NCI-H2227 (cell line): ENCODE results near the gene TP53TG5.

Experiments
- DNase-seq: peaks from one replicate; lab custom pipeline; 2025; ENCODE audit not compliant: unreplicated experiment; lab: John Stamatoyannopoulos, UW

TP53TG5 gene

DNA sequence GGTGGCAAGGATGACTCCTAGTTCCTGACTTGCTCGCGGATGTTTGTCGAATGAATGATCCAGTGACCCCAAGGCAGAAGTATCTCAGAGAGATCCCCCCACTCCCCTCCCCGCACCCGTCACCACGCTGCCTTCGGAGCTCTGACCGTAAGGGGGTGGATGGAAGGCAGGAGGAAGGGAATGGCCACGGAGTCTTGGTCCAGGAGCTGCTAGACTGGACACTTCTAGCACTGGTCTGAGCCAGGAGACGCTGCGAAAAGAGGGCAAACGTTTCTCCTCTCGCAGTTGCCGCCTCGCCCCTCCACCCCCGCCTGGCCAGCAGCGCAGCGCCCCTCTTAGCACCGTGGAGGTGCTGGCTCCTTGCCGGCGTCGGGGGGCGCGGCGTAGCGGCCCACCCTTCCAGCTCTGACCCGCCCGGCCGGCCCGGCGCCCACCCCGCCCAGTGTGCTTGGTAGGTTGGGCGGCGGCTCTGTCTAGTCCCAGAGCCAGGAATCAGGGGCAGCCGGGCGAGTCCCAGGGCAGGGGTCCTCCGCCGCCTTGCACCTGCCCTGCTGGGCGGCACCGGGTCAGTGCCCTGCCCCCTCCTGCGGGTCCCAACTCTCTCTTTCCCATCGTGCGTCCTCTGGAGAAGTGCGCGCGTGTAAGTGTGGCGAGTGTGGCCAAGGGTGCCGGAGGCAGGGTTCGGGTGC lies 27.6 kb upstream of the TP53TG5 start:
- DNase-seq, result peak; percentile 46

DNA sequence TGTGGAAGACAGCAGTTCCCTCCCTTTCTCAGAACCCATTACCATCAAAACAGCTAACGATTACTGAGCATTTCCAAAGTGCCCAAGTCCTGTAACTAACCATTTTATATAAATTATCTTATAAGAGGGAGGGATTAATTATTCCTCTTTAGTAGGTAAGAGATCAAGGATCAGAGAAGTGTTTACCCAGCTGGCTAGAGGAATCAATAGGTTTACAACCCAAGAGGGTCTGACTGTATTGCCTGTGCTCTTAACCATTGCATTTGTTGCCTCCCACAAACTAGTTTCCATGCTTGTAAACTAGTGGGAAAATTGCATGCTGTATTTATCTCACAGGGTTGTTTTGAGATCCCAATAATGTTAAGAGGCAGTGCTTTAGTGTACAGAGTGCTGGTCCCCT lies 26.3 kb upstream of the TP53TG5 start:
- peak; percentile 25 for DNase-seq

DNA sequence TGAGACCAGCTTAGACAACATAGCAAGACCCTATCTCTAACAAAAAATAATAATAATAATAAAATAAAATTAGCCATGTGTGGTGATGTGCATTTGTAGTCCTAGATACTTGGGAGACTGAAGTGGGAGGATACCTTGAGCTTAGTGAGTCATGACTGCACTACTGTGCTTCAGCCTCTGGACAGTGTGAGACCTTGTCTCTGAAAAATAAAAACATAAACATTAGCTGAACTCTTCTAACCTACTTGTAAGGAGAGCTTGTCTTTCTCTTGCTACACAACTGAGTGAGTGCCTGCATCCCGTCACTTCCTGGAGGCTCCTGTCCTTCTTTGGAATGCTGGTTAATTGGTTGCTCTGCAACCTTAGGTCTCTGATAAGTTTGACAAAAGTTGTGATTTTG lies 24.8 kb upstream of the TP53TG5 start:
- DNase-seq, result no peak

DNA sequence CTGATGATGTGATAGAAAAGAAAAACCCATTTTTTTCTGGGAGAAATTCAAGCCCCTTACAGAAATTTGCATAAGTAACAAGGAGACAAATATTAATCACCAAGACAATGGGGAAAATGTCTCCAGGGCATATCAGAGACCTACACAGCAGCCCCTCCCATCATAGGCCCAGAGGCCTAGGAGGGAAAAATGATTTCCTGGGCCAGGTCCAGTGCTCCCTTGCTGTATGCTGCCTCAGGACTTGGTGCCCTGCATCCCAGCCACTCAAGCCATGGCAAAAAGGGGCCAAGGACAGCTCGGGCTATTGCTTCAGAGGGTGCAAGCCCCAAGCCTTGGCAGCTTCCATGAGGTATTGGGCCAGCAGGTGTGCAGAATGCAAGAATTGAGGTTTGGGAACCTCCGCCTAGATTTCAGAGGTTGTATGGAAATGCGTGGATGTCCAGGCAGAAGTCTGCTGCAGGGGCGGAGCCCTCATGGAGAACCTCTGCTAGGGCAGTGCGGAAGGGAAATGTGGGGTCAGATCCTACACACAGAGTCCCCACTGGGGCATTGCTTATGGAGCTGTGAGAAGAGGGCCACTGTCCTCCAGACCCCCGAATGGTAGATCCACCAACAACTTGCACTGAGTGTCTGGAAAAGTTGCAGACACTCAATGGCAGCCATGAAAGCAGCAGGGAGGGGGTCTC lies 22.4 kb upstream of the TP53TG5 start:
- no peak for DNase-seq

- DNase-seq, result no peak
Observed at GRCh38 chr20:45399018-45399417, 20.9 kb upstream of the TP53TG5 start.

GRCh38 chr20:45395114-45395415 lies 16.9 kb upstream of the TP53TG5 start:
- DNase-seq, result no peak

- no peak for DNase-seq
Observed at GRCh38 chr20:45394221-45395113, 16.3 kb upstream of the TP53TG5 start.

DNA sequence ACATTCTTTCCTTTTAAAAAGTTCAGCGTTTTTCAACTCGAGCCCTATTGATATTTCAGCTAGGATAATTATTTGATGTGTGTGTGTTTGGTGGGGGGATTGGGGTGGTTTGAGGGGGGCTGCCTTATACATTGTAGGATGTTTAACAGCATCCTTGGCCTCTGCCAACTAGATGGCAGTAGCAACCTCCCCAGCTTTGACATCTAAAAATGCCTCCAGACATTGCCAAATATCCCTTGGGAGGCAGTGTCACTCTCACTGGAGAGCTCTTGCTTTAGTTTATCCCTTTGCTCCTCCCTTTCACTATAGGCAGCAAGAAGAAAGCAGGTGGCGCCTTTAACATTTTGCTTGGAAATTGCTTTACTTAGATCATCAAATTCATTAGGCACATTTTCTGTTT lies 14.6 kb upstream of the TP53TG5 start:
- DNase-seq, result peak; percentile 25

- no peak for DNase-seq
Observed at GRCh38 chr20:45391559-45391958, 13.4 kb upstream of the TP53TG5 start.

DNA sequence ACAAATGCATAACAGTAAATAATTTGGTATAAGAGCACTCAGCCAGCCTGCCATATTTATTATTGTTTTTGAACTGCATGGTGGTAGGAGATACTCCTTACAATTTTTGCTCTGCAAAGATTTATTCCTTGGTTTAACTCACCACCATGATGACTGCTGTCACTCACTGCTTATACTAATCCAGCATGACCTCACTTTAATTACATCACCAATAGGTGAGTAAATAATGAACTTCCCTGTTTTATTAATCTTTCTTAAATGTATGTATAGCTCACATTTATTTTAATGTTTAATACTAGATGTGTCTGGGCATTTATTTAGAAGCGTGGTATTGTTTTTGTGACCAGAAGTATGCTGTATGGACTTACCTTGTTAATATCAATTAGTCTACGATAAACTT lies 12.8 kb upstream of the TP53TG5 start:
- DNase-seq, result no peak

GRCh38 chr20:45387274-45387673 lies 9.1 kb upstream of the TP53TG5 start:
- DNase-seq, result no peak

DNA sequence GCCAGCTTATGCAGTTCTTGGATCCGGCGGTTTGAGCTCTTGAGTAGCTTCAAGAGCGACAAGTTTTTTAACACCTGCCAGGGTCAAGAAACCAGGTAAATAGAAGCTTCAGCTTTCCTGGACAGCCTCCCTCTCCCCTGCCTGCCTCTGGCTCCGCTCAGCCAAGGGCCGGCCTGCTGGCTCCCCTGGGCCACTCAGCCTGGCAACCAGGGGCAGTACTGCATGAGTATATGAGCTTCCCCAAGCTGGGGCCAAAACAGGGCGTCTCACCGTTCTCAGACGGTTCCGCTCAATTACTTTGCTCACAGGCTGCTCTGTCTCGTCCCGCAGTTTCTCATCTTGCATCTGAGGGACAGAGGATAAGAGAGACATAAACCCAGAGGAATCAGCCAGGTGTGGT lies 856 bp downstream of the TP53TG5 start:
- DNase-seq, result peak; percentile 23

- no peak for DNase-seq
Observed at GRCh38 chr20:45374966-45375365, 3.2 kb downstream of the TP53TG5 start.

DNA sequence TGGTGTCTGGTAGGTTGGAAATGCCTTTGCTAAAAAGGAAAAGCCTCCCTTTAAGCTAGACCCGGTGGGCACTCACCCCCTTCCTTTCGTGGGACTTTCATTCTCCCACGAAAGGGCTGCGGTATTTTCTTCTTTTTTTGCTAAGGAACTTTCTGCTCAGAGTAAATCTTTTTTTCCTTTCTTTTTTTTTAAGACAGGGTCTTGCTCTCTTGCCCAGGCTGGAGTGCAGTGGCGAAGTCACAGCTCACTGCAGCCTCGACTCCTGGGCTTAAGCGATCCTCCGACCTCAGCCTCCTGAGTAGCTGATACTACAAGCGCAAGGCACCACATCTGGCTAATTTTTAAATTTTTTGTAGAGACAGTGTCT lies 4.0 kb downstream of the TP53TG5 start:
- no peak for DNase-seq

GRCh38 chr20:45373353-45374100 lies 4.6 kb downstream of the TP53TG5 start:
- DNase-seq, result peak; percentile 31

DNA sequence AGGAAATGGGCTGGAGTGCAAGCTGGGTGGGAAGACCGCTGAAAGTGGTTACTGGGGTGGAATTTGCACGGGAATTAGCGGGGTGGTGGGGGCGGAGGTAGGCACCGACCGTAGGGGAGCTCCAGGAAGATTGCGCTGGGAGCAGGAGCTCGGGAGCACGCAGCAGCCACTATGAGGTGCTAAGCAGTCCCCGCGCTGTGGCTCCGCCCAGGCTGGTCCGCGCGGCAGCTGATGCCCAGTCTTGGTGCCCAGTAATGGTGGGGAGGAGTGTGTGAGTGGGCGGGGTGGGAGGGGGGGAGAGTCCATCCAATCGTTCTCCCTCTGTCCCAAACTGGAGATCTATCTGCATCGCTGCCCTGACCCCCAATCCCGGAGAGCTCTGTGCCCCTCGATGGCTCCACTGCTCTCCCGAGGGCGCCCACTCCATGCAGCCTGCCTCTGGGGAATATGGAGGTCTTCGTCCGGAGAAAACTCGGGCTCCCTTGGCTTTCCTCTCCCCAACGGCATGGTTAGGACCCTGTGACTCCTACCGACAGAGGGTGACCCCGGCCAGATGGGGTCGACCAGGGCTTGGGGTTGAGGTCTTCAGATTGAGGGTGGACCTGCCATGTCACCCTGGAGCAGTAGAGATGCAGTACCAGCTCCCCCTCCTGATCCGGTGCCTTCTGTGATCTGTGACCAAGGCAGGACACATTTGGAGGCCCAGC lies 5.3 kb downstream of the TP53TG5 start:
- no peak for DNase-seq

- DNase-seq, result no peak
Observed at GRCh38 chr20:45372241-45372640, 5.9 kb downstream of the TP53TG5 start.

DNA sequence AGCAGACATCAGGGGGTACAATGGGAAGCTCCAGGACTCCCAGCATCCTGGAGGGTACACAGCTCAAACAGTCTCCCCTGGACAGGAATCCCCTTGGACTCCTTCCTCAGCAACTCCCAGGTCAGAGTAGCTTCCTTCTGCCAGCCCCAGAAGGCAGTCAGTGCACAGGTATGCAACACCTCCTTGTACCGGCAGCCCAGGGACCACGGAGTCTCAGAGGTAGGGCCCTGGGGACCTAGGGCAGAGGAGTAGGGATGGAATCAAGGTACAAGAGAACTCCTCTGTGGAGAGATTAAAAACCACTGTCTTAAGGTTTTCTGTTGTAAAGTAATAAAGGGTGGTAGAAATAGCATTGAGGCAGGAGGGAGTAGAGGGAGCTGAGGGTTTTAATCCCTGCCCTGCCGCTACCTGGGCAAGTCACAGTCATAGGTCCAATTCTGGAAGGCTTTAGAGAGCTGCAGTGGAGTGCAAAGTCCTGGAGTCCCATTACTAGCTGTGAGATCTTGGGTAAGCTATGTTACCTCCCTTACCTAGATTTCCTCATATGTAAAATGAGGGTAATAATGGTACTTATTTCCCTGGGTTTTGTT lies 7.5 kb downstream of the TP53TG5 start:
- no peak for DNase-seq

DNA sequence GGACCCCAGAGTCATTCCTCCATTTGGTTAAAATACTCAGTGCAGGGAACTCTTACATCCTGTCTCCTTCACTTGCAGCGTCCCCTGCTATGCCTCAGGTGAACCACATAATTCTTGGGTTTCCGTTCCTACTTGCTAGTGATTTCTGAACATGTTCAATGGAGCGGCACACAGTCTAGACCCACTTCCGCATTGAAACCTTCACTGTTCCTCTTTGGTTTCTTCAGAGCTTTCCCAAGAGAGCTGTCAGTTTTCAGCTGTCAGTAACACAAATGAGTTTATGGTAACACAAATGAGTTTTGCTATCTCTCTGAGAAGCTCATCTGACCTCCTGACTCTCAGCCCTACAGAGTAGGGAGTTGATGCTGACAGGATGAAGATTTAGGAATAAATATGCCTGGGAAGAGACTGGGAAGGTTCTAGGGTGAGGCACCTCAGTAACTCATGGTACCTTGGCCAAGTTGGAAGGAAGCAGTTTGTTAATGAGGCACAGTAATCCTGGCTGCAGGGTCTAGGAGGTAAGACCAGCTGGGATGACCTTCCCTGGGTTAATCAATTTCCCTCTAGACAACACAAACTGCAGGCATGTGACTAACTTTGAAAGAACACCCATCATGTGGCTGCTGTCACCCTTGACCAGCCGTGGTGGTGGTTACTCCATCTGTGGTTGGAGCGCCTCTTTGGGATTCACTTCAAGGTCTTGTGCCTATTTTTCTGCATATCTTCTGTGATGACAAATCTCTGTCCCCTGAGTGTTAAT lies 9.7 kb downstream of the TP53TG5 start:
- no peak for DNase-seq

- no peak for DNase-seq
Observed at GRCh38 chr20:45367126-45367525, 11.0 kb downstream of the TP53TG5 start.
